Effector CD8-positive, alpha-beta T cell (primary cell): Measurements from ENCODE around the gene SLC2A13.
"Not testable (repeated sequence)": the region's sequence is repeated elsewhere in the genome, so short reads cannot be mapped to it uniquely, and the experiment has no call there.

Experiments
- DNase-seq: peaks from one replicate; lab custom pipeline; 2025; lab: John Stamatoyannopoulos, UW

The SLC2A13 gene

GRCh38 chr12:40038619-40039018 lies 67.3 kb downstream of the SLC2A13 start:
- no peak for DNase-seq

GRCh38 chr12:40034712-40035111 lies 71.2 kb downstream of the SLC2A13 start:
- no peak for DNase-seq

GRCh38 chr12:40034156-40034555 lies 71.7 kb downstream of the SLC2A13 start:
- DNase-seq = no peak

GRCh38 chr12:40033242-40033630 lies 72.6 kb downstream of the SLC2A13 start:
- no peak for DNase-seq

GRCh38 chr12:40032433-40033241 lies 73.2 kb downstream of the SLC2A13 start:
- no peak for DNase-seq

GRCh38 chr12:40031965-40032364 lies 73.9 kb downstream of the SLC2A13 start:
- no peak for DNase-seq

- DNase-seq = not testable (repeated sequence)
Measured at GRCh38 chr12:40030970-40031369, 74.9 kb downstream of the SLC2A13 start.

GRCh38 chr12:40028296-40028695 lies 77.6 kb downstream of the SLC2A13 start:
- no peak for DNase-seq

GRCh38 chr12:40022850-40023249 lies 83.0 kb downstream of the SLC2A13 start:
- no peak for DNase-seq

- no peak for DNase-seq
Measured at GRCh38 chr12:40020261-40020691, 85.6 kb downstream of the SLC2A13 start.

- no peak for DNase-seq
Measured at GRCh38 chr12:40017488-40017887, 88.4 kb downstream of the SLC2A13 start.

- no peak for DNase-seq
Measured at GRCh38 chr12:40016980-40017379, 88.9 kb downstream of the SLC2A13 start.

GRCh38 chr12:40015881-40016280 lies 90.0 kb downstream of the SLC2A13 start:
- no peak for DNase-seq

- no peak for DNase-seq
Measured at GRCh38 chr12:40015345-40015744, 90.5 kb downstream of the SLC2A13 start.

- no peak for DNase-seq
Measured at GRCh38 chr12:40013847-40014246, 92.0 kb downstream of the SLC2A13 start.

- no peak for DNase-seq
Measured at GRCh38 chr12:40013292-40013691, 92.6 kb downstream of the SLC2A13 start.

- no peak for DNase-seq
Measured at GRCh38 chr12:40012711-40013110, 93.2 kb downstream of the SLC2A13 start.

GRCh38 chr12:40011775-40012129 lies 94.1 kb downstream of the SLC2A13 start:
- no peak for DNase-seq

GRCh38 chr12:40010899-40011774 lies 94.7 kb downstream of the SLC2A13 start:
- DNase-seq = peak; percentile 4

- no peak for DNase-seq
Measured at GRCh38 chr12:40002178-40003169, 103.4 kb downstream of the SLC2A13 start.

GRCh38 chr12:40001406-40001805 lies 104.5 kb downstream of the SLC2A13 start:
- DNase-seq = no peak

GRCh38 chr12:40000884-40001283 lies 105.0 kb downstream of the SLC2A13 start:
- no peak for DNase-seq
